COLO668 (cell line): ENCODE results near the gene ZW10.
"Not testable (repeated sequence)": the region's sequence is repeated elsewhere in the genome, so short reads cannot be mapped to it uniquely, and the experiment has no call there.

ENCODE experiments used
- DNase-seq: peaks from one replicate; lab custom pipeline; 2025; ENCODE audit not compliant: unreplicated experiment; lab: John Stamatoyannopoulos, UW

The ZW10 gene

DNA sequence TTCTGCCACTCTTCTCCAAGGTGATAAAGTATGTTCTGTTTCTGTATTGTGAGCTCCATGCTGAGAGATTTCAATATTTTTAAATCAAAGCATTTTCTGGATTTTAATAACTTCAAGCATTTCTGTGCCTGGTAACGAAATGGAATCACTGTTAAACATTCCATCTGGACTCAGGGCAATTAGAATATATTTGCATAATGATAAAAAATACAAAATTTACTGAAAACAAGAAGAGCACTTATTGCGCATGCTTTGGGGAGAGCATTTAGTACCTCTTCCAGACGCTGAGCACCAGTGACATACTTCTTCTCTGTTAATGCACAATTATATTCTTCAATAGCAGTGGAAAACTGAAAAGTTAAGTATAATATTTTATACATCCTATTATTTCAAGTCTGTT, 13.3 kb downstream of the ZW10 start:
- no peak for DNase-seq

DNA sequence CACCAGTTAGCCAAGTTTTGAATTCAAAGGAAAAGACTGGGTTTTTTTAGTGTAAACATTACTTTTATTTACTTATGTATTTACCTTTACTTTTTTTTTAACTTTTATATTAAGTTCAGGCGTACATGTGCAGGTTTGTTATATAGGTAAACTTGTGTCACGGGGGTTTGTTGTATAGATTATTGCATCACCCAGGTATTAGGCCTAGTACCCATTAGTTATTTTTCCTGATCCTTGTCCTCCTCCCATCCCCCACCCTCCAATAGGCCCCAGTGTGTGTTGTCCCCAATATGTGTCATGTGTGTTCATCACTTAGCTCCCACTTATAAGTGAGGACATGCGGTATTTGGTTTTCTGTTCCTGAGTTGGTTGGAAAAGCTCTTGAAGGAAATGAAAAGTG, 20.6 kb downstream of the ZW10 start:
- no peak for DNase-seq

DNA sequence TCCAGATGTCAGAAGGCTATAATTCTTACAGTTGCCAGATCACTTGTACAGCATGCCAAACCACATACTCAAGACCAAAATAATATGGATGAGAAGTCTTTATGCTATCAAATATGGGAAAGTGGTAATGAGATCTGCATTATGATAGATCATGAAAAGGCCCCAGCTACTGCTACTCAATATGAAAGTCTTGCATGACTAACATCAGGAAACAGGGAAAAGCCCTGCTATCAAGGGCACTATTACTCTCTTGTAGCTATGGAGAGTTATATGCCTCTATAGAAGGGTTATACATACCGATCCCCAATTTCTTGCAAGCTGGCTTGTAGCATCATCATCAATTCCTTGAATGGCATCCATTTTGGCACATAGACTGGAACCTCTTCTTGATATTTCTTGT, 37.2 kb downstream of the ZW10 start:
- DNase-seq = no peak

DNA sequence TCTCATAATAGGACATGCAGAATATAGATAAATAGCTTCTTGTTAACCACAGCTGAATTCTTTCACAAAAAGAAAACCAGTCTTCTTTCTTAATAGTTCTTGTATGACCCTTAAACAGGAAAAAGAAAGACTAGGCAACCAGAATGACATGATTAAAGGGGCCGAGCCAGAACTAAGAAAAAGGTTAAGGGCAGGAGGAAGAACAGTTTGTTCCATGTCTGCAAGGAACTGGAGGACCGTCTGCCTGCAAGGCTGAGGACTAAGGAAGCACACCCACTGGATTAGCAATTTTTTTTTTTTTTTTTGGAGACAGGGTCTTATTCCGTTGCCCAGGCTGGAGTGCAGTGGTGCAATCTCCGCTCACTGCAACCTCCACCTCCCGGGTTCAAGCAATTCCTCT, 41.4 kb downstream of the ZW10 start:
- DNase-seq = no peak

DNA sequence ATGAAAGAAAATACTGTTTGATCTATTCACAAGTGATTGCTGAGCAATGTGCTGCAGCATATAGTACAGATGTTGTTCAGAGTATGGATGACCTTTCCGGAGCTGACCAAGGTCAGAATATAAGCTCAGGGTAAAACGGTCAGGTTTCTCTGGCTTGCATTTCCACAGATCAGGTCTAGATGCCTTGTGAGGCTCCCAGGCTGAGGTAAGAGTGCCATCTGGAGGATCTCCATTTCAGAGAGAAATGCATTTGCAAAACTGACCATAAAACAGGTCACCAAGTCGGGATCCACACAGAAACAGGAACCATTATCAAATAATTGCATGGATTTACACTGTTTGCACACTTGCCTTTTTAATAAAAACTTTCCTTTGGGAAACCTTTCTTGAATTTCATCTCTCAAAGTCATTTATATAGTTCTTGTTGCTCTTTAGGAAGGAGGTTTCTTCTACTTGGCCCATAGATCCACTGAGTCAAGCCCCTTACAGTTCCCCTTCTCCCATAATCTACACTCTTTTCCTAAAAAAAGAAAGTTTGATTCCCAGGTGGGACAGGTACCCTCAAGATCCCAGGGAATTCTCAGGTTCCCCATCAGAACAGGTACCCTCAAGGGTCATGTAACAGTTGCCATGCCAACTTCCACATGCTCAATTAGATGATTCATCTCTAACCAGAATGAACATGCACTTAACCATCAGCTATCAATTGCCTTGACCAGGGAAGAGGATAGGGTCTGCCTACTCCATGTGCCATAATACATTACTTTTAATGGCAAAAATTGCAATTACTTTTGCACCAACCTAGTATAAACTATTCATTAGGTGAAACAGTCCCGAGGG, 42.4 kb downstream of the ZW10 start:
- peak; percentile 32 for DNase-seq

DNA sequence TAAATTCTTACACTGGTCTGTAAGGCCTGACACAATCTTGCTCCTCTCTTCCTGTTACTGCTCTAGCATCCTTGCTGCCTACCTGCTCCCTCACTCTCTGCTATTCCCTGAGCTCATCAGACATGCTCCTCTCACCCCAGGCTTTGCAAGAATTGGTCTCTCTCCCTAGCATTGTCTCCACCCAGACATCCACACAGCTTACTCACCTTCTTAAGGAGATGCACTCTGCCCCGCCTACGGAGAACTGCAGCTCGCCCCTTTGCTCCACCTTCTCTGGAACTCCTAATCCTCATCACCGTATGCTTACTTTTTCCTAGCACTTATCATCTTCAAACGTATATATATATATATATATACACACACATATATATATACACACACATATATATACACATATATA, 44.0 kb downstream of the ZW10 start:
- no peak for DNase-seq

DNA sequence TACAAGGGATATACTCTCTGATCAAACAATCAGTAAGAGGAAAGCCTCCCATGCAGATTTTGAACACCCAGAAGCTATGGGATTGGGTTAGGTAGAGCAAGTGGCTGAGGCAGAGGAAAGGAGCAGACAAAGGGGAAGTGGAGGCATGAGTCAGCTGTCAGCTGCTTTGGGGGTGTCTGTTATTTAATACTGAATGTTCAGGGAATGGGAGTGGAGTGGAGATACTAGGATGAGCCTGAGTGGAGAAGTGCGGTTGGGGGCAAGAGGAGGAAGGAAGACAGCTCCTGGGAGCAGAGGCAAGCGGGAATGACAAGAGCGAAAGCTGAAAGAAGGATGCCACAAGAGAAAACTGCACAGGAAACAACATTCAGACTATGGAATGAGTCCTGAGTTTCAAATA, 44.7 kb downstream of the ZW10 start:
- DNase-seq = no peak

DNA sequence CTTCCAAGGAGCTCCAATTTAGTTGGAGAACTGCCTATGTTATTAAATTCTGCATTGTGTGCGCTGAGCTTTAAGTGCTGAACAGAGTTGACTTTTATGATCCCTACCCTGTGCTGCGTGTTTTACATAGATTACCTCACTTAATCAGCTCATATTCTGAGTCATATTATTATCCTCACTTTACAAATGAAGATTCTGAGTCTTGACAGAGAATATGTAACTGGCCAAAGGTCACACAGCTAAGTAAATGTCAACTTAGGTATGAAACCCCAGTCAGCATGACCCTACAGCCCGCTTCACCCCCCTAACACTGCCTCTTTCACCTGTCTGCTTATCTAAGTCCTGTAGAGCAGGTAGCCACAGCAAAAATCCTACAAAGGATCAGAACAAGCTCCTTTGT, 47.6 kb downstream of the ZW10 start:
- DNase-seq = no peak

DNA sequence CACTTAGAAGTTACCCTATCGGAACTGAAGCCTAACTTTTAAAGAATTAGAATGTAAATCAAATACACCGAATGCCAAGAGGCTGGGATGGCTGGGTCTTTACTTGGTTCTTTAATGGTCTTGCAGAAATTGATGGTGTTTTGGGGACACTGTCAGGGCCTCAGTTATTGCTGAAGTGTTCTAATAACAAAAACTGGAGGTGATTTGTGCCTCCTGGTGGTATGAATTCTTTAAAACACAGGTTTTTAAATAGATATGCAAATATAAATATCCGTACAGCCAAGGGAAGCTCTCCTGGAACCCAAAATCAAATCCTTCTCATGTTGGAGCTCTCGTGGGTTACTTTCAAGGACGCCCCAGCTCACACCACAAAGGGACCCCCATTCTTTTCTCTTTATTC, 48.1 kb downstream of the ZW10 start:
- DNase-seq = no peak

DNA sequence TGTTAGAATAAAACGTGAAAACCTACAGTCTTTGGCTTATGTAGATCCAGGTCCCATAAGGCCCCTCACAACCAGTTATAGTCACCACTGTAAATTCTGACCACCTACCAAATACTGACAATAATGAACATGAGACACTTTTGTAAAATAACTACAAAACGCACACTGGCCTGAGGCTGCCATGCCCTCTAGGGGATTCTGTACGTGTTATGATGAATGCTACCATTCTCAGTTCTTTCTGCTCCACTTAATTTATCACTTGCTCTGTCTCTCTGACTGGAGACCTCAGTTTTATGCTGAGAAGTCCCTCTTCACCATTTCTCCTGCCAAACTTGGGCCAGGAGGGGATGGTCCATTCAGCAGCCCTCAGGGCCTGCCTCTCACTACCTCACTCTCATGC, 48.7 kb downstream of the ZW10 start:
- DNase-seq = no peak

DNA sequence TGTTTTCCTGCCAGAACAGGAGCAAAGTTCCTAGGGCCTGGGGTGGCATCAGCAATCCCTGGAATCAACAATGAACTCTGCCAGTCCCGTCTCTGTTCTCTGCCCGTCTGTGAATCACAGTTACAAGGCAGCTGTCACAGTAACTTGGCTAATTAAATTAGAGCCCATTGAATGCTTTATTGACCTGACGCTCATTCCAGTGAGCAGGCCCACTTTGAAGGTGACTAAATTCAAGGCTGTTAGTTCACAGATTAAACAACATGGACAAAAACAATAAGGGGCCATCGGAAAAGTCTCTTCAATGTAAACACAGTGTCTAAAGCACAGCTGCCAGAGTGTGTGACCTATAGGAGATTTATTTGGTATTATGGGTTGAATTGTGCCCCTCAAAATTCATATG, 49.7 kb downstream of the ZW10 start:
- DNase-seq = peak; percentile 16

DNA sequence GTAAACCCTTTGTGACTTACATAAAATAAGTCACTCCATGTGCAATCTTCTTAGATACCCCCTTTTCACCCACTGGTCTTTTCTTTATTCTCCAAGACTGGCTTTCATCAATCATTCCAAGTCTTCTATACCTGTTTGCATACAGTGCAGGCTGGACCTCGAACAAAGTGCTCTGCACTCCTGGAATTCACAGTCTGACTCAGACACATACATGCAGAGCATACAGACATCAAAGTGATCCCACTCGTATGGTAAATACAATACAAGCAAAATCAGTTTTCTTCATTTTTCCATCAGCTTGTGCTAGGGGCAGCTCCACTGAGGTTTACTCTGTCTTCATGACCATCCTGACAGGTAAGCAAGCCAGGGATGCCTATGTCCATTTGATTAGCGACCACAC, 50.6 kb downstream of the ZW10 start:
- no peak for DNase-seq

DNA sequence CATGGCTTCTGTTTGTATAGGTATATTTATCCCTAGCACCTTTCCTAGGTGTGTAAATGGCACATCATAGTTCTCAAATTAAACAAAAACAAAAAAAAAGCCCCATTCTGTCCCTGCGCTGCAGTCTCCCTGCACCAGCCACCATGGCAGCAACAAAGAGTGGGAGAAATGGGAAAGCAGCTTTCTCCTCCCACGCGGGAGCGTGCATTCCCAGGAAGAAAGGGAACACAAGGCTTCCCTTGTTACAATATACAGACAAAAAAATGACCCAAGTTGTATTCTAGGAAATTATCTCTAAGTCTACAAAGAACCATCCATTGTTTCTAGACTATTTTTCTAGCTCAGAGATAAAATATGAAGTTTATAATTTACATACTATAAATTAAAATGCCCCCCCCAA, 51.3 kb downstream of the ZW10 start:
- no peak for DNase-seq

DNA sequence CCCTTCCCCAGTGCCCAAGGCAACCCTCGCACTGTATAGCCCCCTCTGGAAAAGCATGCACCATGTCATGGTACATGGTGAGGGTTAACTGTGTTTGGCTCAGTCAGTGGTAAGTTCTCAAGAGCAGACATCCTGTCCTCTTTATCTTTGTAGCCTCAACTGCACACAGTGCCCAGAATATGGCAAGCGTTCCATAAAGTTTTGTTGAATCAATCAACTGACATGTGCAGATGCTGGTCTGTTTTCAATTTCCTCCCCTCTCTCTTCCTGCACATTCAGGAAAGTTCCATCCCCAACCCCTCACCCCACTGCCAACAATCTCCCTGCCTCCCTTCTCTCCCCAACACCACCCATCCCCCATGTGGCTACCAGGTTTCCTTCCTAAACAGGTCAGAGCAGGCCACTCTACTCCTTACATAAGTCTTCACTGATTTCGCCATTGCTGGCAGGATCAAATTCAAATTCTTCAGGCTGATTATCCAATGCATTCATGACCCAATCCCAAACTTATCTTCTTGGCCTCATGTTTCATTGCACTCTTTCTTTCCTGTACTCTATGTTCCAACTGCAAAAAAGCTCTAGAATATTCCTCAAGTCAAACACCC, 51.9 kb downstream of the ZW10 start:
- no peak for DNase-seq

DNA sequence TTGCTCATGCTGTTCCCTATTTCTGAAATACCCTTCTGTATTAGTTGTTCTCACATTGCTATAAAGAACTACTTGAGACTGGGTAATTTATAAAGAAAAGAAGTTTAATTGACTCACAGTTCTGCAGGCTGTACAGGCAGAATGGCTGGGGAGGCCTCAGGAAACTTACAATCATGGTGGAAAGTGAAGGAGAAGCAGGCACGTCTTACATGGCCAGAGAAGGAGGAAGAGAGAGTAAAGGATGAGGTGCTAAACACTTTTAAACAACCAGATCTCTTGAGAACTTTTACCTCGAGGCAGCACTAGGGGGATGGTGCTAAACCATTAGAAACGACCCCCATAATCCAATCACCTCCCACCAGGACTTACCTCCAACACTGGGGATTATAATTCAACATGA, 53.0 kb downstream of the ZW10 start:
- not testable (repeated sequence) for DNase-seq

DNA sequence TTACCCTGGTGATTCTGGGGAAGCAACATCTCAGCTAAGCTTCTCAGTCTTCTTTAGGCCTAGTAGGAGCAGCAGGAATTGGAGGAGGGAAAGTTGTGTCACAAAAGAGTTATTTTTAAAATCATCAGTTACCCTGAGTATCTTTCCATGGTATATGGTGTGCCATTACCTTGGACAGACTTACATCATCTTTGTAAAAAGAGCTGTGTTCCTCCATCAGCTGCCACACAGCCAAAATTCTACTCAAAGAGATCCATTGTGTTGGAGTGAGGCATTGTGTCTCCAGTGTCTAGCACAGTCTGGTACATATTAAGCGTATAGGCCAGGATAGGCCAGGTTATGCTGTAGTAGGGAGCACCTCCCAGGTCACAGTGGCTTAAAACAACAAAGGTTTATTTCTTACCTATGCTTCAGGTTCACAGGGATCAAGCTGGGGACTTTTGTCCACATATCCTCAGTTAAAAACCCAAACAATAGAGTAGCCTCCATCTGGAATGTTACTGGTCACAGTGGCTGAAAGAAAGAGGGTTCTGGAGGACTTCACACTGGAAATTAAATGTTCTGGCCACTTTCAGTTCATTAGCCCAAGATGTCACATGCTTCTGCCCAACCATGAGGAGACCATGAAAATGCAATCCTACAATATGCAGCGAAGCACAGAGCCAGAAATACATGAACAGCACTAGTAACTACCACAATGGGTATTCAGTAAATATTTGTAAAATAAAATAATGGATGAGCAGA, 57.4 kb downstream of the ZW10 start:
- DNase-seq = no peak

DNA sequence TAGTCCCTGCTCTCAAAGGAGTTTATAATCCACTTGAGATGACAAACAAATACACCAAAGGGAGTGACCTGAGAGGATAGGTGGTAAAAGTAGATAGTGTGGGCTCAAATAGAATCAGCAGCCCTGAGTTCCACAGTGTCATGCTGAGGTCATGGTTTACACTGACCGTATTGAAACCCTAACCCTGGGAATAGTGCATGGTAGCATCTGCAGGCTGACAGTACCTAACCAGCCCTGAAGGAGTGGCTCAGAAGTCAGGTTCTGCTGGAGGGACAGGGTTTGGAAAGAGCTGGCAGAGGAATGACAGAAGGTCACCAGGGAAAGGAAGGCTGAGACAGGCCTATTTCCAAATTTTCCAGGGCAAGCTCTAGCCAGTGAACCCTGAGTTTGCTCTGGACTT, 58.2 kb downstream of the ZW10 start:
- DNase-seq = no peak

DNA sequence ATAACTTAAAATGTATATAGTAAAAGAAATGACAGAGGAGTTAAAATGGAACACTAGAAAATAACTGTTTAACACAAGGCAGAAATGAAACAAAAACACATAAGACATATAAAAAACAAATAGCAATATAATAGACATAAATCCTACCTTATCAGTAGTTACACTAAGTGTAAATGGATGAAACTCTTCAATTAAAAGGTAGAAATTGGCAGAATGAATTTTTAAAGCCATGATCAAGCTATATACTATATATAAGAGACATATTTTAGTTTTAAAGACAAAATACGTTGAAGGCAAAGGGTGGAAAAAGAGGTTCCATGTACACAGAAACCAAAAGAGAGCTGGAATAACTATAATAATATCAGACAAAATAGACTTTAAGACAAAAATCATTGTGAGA, 62.5 kb downstream of the ZW10 start:
- no peak for DNase-seq

DNA sequence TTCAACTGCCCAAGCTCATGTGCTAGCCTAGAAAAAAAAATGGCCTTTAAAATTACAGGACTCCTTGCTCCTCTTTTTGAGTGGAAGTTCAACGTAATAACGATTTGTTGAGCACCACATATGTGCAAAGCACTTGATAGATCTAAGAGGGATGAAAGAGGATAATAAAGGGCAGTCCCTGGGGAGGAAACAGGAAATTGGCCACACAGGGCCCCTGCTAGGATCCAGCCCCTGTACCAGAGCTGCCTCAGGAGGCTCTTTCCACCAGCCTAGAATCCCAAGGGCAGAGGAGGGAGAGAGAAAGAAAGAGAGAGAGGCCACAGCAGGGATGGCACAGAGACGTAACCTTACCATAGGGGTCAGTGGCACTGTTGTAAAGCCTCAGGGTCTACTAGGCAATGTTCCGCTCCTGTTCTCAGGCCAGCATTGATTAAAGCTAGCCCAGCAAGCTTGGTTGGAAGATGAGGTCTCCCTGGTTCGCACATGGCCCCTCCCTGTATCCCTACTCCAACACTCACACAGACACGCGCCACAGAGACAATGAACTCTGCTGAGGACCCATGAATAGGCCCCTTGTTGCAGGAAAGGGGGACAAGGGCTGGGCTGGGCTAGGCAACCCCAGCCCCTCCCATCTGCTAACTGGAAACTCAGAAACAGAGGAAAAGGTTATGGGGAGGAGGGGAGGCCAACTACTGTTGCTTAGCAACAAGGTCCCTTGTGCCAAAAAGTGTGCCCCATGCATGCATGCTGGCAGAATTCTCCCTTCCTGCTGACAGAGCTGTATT, 67.4 kb downstream of the ZW10 start, which contains the start of gene TMPRSS5:
TMPRSS5 (minus strand) TSS at position 438 of the 785 bp plus-strand sequence; CDS start at position 354, 84 bp downstream.
- no peak for DNase-seq

DNA sequence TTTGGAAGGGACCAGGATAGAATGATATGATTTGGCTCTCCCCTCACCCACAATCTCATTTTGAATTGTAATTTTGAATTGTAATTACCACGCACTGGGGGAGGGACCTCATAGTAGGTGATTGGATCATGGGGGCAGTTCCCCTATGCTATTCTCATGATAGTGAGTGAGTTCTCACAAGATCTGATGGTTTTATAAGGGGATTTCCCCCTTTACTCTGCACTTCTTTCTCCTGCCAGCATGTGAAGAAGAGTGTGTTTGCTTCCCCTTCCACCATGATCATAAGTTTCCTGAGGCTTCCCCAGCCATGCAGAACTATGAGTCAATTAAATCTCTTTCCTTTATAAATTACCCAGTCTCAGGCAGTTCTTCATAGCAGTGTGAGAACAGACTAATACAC, 69.9 kb downstream of the ZW10 start:
- DNase-seq = not testable (repeated sequence)

DNA sequence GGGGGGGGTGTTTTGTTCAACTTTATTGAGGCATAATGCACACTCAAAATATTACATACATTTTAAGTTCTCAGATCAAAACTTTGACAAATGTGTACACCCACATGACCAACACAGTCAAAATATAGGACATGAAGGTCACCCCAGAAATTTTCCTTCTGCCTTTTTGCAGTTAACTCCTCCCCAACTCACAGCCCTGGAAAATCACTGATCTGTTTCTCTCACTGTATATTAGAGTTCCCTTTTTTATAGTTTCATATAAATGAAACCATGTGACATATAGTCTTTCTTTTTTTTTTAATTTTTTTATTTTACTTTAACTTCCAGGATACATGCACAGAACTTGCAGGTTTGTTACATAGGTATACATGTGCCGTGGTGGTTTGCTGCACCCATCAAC, 72.0 kb downstream of the ZW10 start:
- DNase-seq = no peak
